PC-9 (cell line): ENCODE measurements around the gene HTR5A. TPM values are rescaled to one million over a fixed set of nuclear protein-coding genes. Genes with fewer than 3 reads are reported as not detected.
A peak's percentile ranks its signal among the peaks of the same experiment; 100 is the strongest.

Source experiments
- BruUV-seq: library from RNA; stranded (reverse); fragments of 400-500 nt; replicated peaks from 2 replicates; lab custom pipeline; 2021; lab: Mats Ljungman, UMichigan
- CTCF ChIA-PET: fragments of 300-600 bp; sonication (Branson Sonifier 250); formaldehyde crosslinking; loops from one replicate; lab custom pipeline; 2022; ENCODE audit warnings: antibody characterized with exemption; lab: Charles Lee
- POLR2A ChIA-PET: fragments of 300-600 bp; sonication (Branson Sonifier 250); formaldehyde crosslinking; loops from one replicate; lab custom pipeline; 2022; ENCODE audit warnings: antibody characterized with exemption; ENCODE audit not compliant: unreplicated experiment; lab: Charles Lee
- DNase-seq, 2 experiments: peaks; one replicate each; pipeline versions ENCODE4 v3.0.0 to v3.0.0-alpha.2; 2015 to 2022; ENCODE audit warnings: mixed read lengths in 1 of 2
- H2AFZ ChIP-seq: fragments of 200-600 bp; sonication (generic); 2 replicates; pipeline ENCODE4 v1.8.1; 2017; ENCODE audit warnings: antibody characterized with exemption
- H3F3A ChIP-seq: fragments of 200-600 bp; sonication (generic); 2 replicates; pipeline ENCODE4 v1.8.1; 2017; ENCODE audit warnings: antibody characterized with exemption, mild to moderate bottlenecking, low read depth; ENCODE audit not compliant: insufficient read depth
- H3K27ac ChIP-seq: fragments of 200-600 bp; sonication (generic); 2 replicates; pipeline ENCODE4 v1.6.1; 2016; ENCODE audit warnings: mixed run types
- H3K27me3 ChIP-seq: fragments of 200-600 bp; sonication (generic); 2 replicates; pipeline ENCODE4 v1.6.1; 2016; ENCODE audit warnings: low read depth, mixed run types; ENCODE audit not compliant: insufficient read depth
- H3K36me3 ChIP-seq: fragments of 200-600 bp; sonication (generic); 2 replicates; pipeline ENCODE4 v1.6.1; 2016; ENCODE audit warnings: low read depth, mixed run types
- H3K4me1 ChIP-seq: fragments of 200-600 bp; sonication (generic); replicated peaks from 2 replicates; pipeline ENCODE4 v1.6.1; 2016; ENCODE audit warnings: mixed run types; ENCODE audit not compliant: insufficient read depth
- H3K4me2 ChIP-seq: fragments of 200-600 bp; sonication (generic); 2 replicates; pipeline ENCODE4 v1.6.1; 2017; ENCODE audit warnings: mixed run types
- H3K4me3 ChIP-seq: fragments of 200-600 bp; sonication (generic); 2 replicates; pipeline ENCODE4 v1.6.1; 2016; ENCODE audit warnings: mixed run types
- H3K79me2 ChIP-seq: fragments of 200-600 bp; sonication (generic); 2 replicates; pipeline ENCODE4 v1.6.1; 2017; ENCODE audit warnings: low read depth, mixed run types
- H3K9me2 ChIP-seq: fragments of 200-600 bp; sonication (generic); 2 replicates; pipeline ENCODE4 v1.8.1; 2017; ENCODE audit warnings: mild to moderate bottlenecking; ENCODE audit not compliant: insufficient read depth
- H3K9me3 ChIP-seq: fragments of 200-600 bp; sonication (generic); 2 replicates; pipeline ENCODE4 v1.8.1; 2016; ENCODE audit warnings: low read depth; ENCODE audit not compliant: insufficient read depth
- H4K20me1 ChIP-seq: fragments of 200-600 bp; sonication (generic); 2 replicates; pipeline ENCODE4 v1.8.1; 2017; ENCODE audit not compliant: insufficient read depth
- EZH2 ChIP-seq: fragments of 200-600 bp; sonication (generic); IDR thresholded peaks from 2 replicates; pipeline ENCODE4 v1.8.0; 2017; ENCODE audit warnings: antibody characterized with exemption, low read depth
- intact Hi-C: fragments of 100-400 bp; cut with micrococcal nuclease; formaldehyde crosslinking; loops from one replicate; pipeline ENCODE4 v1.10.0; 2022; ENCODE audit not compliant: unreplicated experiment
- total RNA-seq: library from RNA; stranded (reverse); gene quantifications from 2 replicates; pipeline ENCODE4 v1.2.3, GENCODE V29; 2021
- TF ChIP-seq, protein P1 (sequence below): fragments of 200-600 bp; sonication (generic); conservative IDR thresholded peaks from 2 replicates; pipeline ENCODE4 v1.6.1; 2017; ENCODE audit warnings: mixed run types, antibody characterized with exemption, mild to moderate bottlenecking, moderate library complexity

Gene HTR5A
- total RNA-seq, 1 experiment from 2014 or later = not detected

DNA sequence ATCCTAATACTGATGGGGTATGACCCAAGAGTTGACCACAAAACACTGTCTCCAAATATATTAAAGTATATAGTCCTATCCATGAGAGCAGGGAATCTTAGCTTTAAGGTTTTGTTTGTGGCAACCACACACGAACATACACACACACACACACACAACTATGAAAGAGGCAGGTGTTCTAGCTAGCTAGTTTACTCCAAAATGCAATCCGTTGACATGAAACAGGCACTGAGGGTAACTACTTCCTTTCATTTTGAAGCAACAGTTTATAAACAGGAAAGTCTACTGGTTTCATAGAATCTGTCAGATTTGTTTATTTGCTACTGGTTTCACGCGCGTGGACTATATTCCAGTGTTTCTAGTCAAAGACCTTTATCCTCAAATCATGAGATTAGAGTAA is 14.8 kb downstream of the HTR5A start:
- no peak for DNase-seq
- no peak for TF ChIP-seq EZH2
- TF ChIP-seq, protein P1, sequence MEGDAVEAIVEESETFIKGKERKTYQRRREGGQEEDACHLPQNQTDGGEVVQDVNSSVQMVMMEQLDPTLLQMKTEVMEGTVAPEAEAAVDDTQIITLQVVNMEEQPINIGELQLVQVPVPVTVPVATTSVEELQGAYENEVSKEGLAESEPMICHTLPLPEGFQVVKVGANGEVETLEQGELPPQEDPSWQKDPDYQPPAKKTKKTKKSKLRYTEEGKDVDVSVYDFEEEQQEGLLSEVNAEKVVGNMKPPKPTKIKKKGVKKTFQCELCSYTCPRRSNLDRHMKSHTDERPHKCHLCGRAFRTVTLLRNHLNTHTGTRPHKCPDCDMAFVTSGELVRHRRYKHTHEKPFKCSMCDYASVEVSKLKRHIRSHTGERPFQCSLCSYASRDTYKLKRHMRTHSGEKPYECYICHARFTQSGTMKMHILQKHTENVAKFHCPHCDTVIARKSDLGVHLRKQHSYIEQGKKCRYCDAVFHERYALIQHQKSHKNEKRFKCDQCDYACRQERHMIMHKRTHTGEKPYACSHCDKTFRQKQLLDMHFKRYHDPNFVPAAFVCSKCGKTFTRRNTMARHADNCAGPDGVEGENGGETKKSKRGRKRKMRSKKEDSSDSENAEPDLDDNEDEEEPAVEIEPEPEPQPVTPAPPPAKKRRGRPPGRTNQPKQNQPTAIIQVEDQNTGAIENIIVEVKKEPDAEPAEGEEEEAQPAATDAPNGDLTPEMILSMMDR = no peak
- CTCF ChIA-PET = no interaction called here

DNA sequence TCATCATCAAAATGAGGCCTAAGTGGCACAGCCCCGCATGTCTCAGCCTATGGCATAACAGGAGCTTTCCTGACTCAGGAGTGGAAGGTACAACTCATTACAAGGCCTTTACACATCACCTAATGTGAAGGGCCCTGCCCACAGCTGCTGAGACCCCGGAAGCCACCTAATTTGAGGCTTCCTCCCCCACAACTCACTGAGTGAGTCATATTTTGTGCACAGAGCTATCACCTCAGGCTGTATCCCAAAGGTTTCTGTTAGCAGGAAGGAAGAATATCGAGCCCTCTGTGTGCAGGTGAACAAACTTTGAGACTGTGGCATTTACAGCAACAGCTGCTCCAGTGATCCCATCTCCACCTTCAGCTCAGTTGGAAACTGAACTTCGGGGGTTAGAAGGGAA is 20.6 kb downstream of the HTR5A start:
- ChIA-PET CTCF (no interaction called here), POLR2A (no interaction called here)
- intact Hi-C loops = no loop called here
- H3K9me3 ChIP-seq = no peaks in the 10 kb centered on the region
- no peaks in the 10 kb centered on the region for H3K79me2 ChIP-seq
- H3K9me2 ChIP-seq = no peaks in the 10 kb centered on the region
- no peak for TF ChIP-seq EZH2
- TF ChIP-seq, protein P1 = no peak
- no peak overlapping the region for H3K27ac ChIP-seq
- no TSS peak for BruUV-seq
- H2AFZ ChIP-seq = no peak overlapping the region
- peak in 1 of 2 experiments; percentile 58 for DNase-seq
- H3K4me2 ChIP-seq = peak overlapping the region; percentile 20; the same call in 1 of the 2 replicates
- peaks cover 8% of the 10 kb centered on the region for H3K4me1 ChIP-seq
- H4K20me1 ChIP-seq = no peaks in the 10 kb centered on the region
- H3K27me3 ChIP-seq = peaks cover 80% of the 10 kb centered on the region
- H3K36me3 ChIP-seq = no peaks in the 10 kb centered on the region
- H3K4me3 ChIP-seq = no peak overlapping the region
- H3F3A ChIP-seq = no peaks in the 10 kb centered on the region

More for the DNA sequence above, 14.8 kb downstream of the HTR5A start:
- Histone ChIP-seq H2AFZ (no peak overlapping the region), H4K20me1 (no peaks in the 10 kb centered on the region; the same call in 1 of the 2 replicates), H3K4me1 (no peaks in the 10 kb centered on the region), H3K27me3 (peaks cover 83% of the 10 kb centered on the region), H3K9me2 (no peaks in the 10 kb centered on the region), H3K9me3 (no peaks in the 10 kb centered on the region), H3K36me3 (no peaks in the 10 kb centered on the region), H3K79me2 (no peaks in the 10 kb centered on the region), H3K4me2 (no peak overlapping the region), H3K4me3 (no peak overlapping the region), H3K27ac (no peak overlapping the region), H3F3A (no peaks in the 10 kb centered on the region)
- intact Hi-C loops = no loop called here
- POLR2A ChIA-PET = no interaction called here
- no TSS peak for BruUV-seq

DNA sequence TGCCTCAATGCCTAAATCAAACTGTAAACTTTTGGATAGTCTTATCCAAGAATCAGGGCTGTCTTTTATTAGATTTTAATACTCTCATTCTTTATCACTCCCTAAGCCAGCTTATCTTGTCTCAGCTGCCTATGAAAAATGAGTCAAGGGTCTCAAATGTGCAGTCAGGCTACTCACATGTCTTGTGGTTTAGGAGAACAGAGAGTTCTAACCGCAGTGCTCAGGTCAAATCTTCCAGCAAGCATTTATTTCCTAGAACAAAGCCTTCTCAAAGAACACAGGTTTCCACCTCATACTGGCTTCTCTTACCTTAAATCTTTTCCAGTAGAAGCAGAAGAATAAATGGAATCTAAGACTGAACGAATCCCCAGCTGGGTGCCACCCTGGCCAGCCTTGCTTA is 23.5 kb downstream of the HTR5A start:
- no peak overlapping the region for H2AFZ ChIP-seq
- H3K4me3 ChIP-seq = no peak overlapping the region
- H3K79me2 ChIP-seq = no peaks in the 10 kb centered on the region
- no TSS peak for BruUV-seq
- H3K27me3 ChIP-seq = peaks cover 78% of the 10 kb centered on the region
- H3K9me3 ChIP-seq = no peaks in the 10 kb centered on the region
- TF ChIP-seq EZH2 = no peak
- TF ChIP-seq, protein P1 = no peak
- H3K4me1 ChIP-seq = peaks cover 8% of the 10 kb centered on the region
- H3K9me2 ChIP-seq = no peaks in the 10 kb centered on the region
- CTCF ChIA-PET = no interaction called here
- H3F3A ChIP-seq = no peaks in the 10 kb centered on the region
- no peak for DNase-seq
- no peaks in the 10 kb centered on the region for H3K36me3 ChIP-seq
- POLR2A ChIA-PET = interaction anchor here (0.6 kb wide), 1 partner anchor 121 kb away, joined by 5 read pairs; no protein-coding TSS in a partner anchor
- no peaks in the 10 kb centered on the region for H4K20me1 ChIP-seq
- intact Hi-C loops = no loop called here
- no peak overlapping the region for H3K27ac ChIP-seq
- no peak overlapping the region for H3K4me2 ChIP-seq
